IMR-90 (cell line): ENCODE measurements around the gene MYO9B. TPM values are rescaled to one million over a fixed set of nuclear protein-coding genes. Genes with fewer than 3 reads are reported as not detected.

Source experiments
- ATAC-seq: fragments of 200-7000 bp; cut with Tn5 transposase; 2 replicates; pipeline ENCODE4 v1.9.1; 2020; ENCODE audit warnings: low read depth, mild to moderate bottlenecking, moderate library complexity
- BruUV-seq: library from RNA; stranded (reverse); fragments of 400-500 nt; replicated peaks from 2 replicates; lab custom pipeline; 2021; lab: Mats Ljungman, UMichigan
- CTCF ChIA-PET: fragments of 300-600 bp; formaldehyde crosslinking; extraction: SDS; loops from one replicate; lab custom pipeline; 2021; ENCODE audit warnings: antibody characterized with exemption; lab: Yijun Ruan, JAX
- POLR2A ChIA-PET: fragments of 300-600 bp; sonication (Branson Sonifier 250); formaldehyde crosslinking; loops from one replicate; lab custom pipeline; 2022; ENCODE audit warnings: antibody characterized with exemption; ENCODE audit not compliant: unreplicated experiment; lab: Charles Lee
- DNase-seq: peaks from one replicate; pipeline ENCODE4 v3.0.0; 2013
- H2AFZ ChIP-seq: replicated peaks from 2 replicates; pipeline ENCODE3; 2013; ENCODE audit warnings: low read length, mild to moderate bottlenecking; ENCODE audit not compliant: poor library complexity
- H2AK5ac ChIP-seq: 2 replicates; pipeline ENCODE4 v1.6.1; 2013; ENCODE audit warnings: low read depth, low read length, inconsistent platforms
- H2AK9ac ChIP-seq: replicated peaks from 2 replicates; pipeline ENCODE3; 2013; ENCODE audit warnings: mild to moderate bottlenecking, low read depth, low read length, moderate library complexity; ENCODE audit not compliant: poor library complexity
- H2BK120ac ChIP-seq: 2 replicates; pipeline ENCODE4 v1.6.1; 2013; ENCODE audit warnings: low read depth, low read length, inconsistent platforms
- H2BK15ac ChIP-seq: 3 replicates; pipeline ENCODE4 v1.6.1; 2013; ENCODE audit warnings: low read depth, low read length, inconsistent platforms
- H2BK20ac ChIP-seq: 2 replicates; pipeline ENCODE4 v1.6.1; 2013; ENCODE audit warnings: low read depth, mild to moderate bottlenecking, inconsistent platforms, low read length, moderate library complexity
- H2BK5ac ChIP-seq: 2 replicates; pipeline ENCODE4 v1.6.1; 2013; ENCODE audit warnings: mild to moderate bottlenecking, low read depth, low read length, inconsistent platforms; ENCODE audit not compliant: poor library complexity, severe bottlenecking
- H3K14ac ChIP-seq: replicated peaks from 2 replicates; pipeline ENCODE4 v1.6.1; 2013; ENCODE audit warnings: low read depth, low read length, inconsistent platforms
- H3K18ac ChIP-seq: 2 replicates; pipeline ENCODE4 v1.6.1; 2013; ENCODE audit warnings: low read depth, low read length, control low read depth
- H3K23ac ChIP-seq: 2 replicates; pipeline ENCODE4 v1.6.1; 2013; ENCODE audit warnings: low read depth, low read length, inconsistent platforms
- H3K27ac ChIP-seq: 2 replicates; pipeline ENCODE4 v1.5.1; 2013; ENCODE audit warnings: mild to moderate bottlenecking, control low read depth, low read length; ENCODE audit not compliant: insufficient read depth
- H3K27me3 ChIP-seq: 2 replicates; pipeline ENCODE4 v1.6.1; 2013; ENCODE audit warnings: low read length; ENCODE audit not compliant: control insufficient read depth, insufficient read depth
- H3K36me3 ChIP-seq: 2 replicates; pipeline ENCODE4 v1.6.1; 2013; ENCODE audit warnings: low read length, mixed read lengths; ENCODE audit not compliant: control insufficient read depth, insufficient read depth
- H3K4ac ChIP-seq: 2 replicates; pipeline ENCODE4 v1.6.1; 2013; ENCODE audit warnings: low read depth, low read length, inconsistent platforms
- H3K4me1 ChIP-seq: 2 replicates; pipeline ENCODE4 v1.6.1; 2013; ENCODE audit warnings: low read length, mixed read lengths; ENCODE audit not compliant: control insufficient read depth, insufficient read depth
- H3K4me2 ChIP-seq: 2 replicates; pipeline ENCODE4 v1.6.1; 2013; ENCODE audit warnings: low read depth, mild to moderate bottlenecking, control low read depth, low read length, moderate library complexity
- H3K4me3 ChIP-seq: 2 replicates; pipeline ENCODE4 v1.5.1; 2013; ENCODE audit warnings: low read depth, mild to moderate bottlenecking, control low read depth, low read length, moderate library complexity; ENCODE audit not compliant: insufficient read depth
- H3K56ac ChIP-seq: 2 replicates; pipeline ENCODE4 v1.6.1; 2013; ENCODE audit warnings: low read length, inconsistent platforms; ENCODE audit not compliant: insufficient read depth; ENCODE audit errors: extremely low read depth
- H3K79me1 ChIP-seq, 2 experiments: 2 replicates each; pipeline ENCODE4 v1.6.1; 2013; ENCODE audit warnings: low read length in 2 of 2, inconsistent platforms in 1 of 2, low read depth in 1 of 2
- H3K9ac ChIP-seq: 2 replicates; pipeline ENCODE4 v1.6.1; 2013; ENCODE audit warnings: low read depth, low read length, control low read depth
- H3K9me1 ChIP-seq: 2 replicates; pipeline ENCODE4 v1.6.1; 2013; ENCODE audit warnings: low read length, inconsistent platforms; ENCODE audit not compliant: insufficient read depth
- H3K9me3 ChIP-seq: 2 replicates; pipeline ENCODE4 v1.6.1; 2013; ENCODE audit warnings: low read length; ENCODE audit not compliant: control insufficient read depth, insufficient read depth
- H4K20me1 ChIP-seq: 2 replicates; pipeline ENCODE4 v1.6.1; 2013; ENCODE audit warnings: low read length, inconsistent platforms; ENCODE audit not compliant: insufficient read depth
- H4K5ac ChIP-seq: 2 replicates; pipeline ENCODE4 v1.6.1; 2013; ENCODE audit warnings: mild to moderate bottlenecking, low read depth, low read length, control low read depth
- H4K8ac ChIP-seq, 2 experiments: 2 replicates each; pipeline ENCODE4 v1.6.1; 2013; ENCODE audit warnings: low read depth in 2 of 2, low read length in 2 of 2, control low read depth in 1 of 2, inconsistent platforms in 1 of 2
- H4K91ac ChIP-seq: 2 replicates; pipeline ENCODE4 v1.6.1; 2013; ENCODE audit warnings: low read depth, low read length, inconsistent platforms; ENCODE audit not compliant: insufficient read depth
- WGBS, 2 experiments: methylation state at CpG; one replicate each; pipeline versions ENCODE4 v1.1.5 to v1.1.7; 2013; ENCODE audit warnings: missing lambda C conversion rate in 2 of 2; ENCODE audit not compliant: insufficient read length in 1 of 2; ENCODE audit errors: extremely low coverage in 2 of 2; 5-methylcytosine and 5-hydroxymethylcytosine counted together
- dilution Hi-C: fragments of 300-500 bp; cut with HindIII; formaldehyde crosslinking; loops from one replicate; pipeline ENCODE4 v1.14.3; 2018; ENCODE audit warnings: low sequenced_read_pairs; ENCODE audit not compliant: unreplicated experiment
- in situ Hi-C: fragments of 300-500 bp; cut with MboI; formaldehyde crosslinking; loops from 3 replicates; pipeline ENCODE4 v1.14.3; 2019; ENCODE audit warnings: low sequenced_read_pairs, inconsistent platforms, mixed read lengths
- intact Hi-C: fragments of 100-400 bp; cut with micrococcal nuclease; formaldehyde crosslinking; loops from 2 replicates; pipeline ENCODE4 v1.10.0; 2022
- polyA plus RNA-seq, 3 experiments: library from polyadenylated mRNA; depleted of rRNA; stranded (reverse); fragments of >200 nt; gene quantifications; 2 replicates each; pipeline ENCODE4 v1.2.3, GENCODE V29; 2012; ENCODE audit warnings: low replicate concordance in 1 of 3
- total RNA-seq: library from RNA; depleted of rRNA; stranded (reverse); fragments of >200 nt; gene quantifications from 2 replicates; pipeline ENCODE4 v1.2.3, GENCODE V29; 2012
- TF ChIP-seq, protein P1 (sequence below): fragments of 150-350 bp; IDR thresholded peaks from 2 replicates; pipeline ENCODE4 v1.6.1; 2017; ENCODE audit warnings: mild to moderate bottlenecking, antibody characterized with exemption, low read length, low read depth

MYO9B gene
- total and polyA plus RNA-seq, 2 of the 4 experiments (the other 2 are of a cell fraction), result 61.8 to 77.8 TPM

DNA sequence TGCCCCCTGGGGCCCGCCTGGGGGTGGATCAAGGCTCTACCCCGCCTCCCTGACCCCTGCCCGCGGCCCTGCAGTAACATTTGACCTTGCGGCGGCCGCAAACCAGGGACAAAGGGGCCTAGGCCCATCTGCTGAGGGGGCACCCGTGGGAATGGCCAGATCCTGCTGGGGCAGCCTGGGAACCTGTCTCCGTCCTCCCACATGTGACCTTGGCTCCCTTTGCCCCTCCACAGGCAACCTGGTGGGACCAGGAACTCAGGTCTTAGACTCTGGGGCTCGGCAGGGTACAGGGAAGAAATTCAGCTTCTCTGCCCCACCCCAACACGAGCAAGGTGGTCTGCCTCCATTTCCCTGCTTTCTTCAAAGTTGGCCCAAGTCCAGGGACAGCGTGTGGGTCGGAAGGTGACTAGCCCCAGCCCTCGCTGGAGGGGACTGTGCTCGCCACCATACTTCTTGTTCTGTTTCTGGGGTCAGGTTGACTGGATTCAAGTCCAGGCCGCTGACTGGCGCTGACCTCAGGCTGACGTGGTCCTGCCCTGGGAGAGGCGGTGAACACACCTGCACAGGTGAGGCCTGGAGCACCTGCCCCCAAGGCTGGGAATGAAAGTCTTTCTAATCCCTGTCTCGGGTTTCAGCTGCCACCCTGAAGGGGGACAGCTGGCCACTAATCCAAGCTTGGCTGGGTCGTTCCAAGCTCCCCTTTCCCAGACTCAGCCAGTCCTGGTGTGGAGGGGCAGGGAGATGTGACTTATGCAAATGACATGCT, 172.6 kb downstream of the MYO9B start:
- intact Hi-C loops (no loop called here), in situ Hi-C loops (no loop called here), dilution Hi-C loops (no loop called here)
- H3K4me1 ChIP-seq, result peaks cover 8% of the 10 kb centered on the region
- H3K4ac ChIP-seq, result peak overlapping the region; percentile 9; the same call in 1 of the 2 replicates
- H2AFZ ChIP-seq, result peak overlapping the region; percentile 26
- TF ChIP-seq, protein P1, sequence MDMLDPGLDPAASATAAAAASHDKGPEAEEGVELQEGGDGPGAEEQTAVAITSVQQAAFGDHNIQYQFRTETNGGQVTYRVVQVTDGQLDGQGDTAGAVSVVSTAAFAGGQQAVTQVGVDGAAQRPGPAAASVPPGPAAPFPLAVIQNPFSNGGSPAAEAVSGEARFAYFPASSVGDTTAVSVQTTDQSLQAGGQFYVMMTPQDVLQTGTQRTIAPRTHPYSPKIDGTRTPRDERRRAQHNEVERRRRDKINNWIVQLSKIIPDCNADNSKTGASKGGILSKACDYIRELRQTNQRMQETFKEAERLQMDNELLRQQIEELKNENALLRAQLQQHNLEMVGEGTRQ, result no peak
- H3K9me3 ChIP-seq, result no peaks in the 10 kb centered on the region
- ATAC-seq, result no peak
- 80% methylated on average over 9 of the region's 21 CpGs; no CpG with 5 or more reads in 1 of the 2 experiments for WGBS, 2 experiments
- H3K56ac ChIP-seq, result no peak overlapping the region
- no peak overlapping the region for H4K5ac ChIP-seq
- H2AK9ac ChIP-seq, result peak overlapping the region; percentile 84
- ChIA-PET POLR2A (no interaction called here), CTCF (no interaction called here)
- no peak overlapping the region for H3K27ac ChIP-seq
- no peak overlapping the region for H3K14ac ChIP-seq
- H3K36me3 ChIP-seq, result no peaks in the 10 kb centered on the region
- H3K27me3 ChIP-seq, result no peaks in the 10 kb centered on the region
- no peak overlapping the region for H2BK20ac ChIP-seq
- H2BK15ac ChIP-seq, result no peak overlapping the region
- no peak overlapping the region for H3K18ac ChIP-seq
- H2BK120ac ChIP-seq, result no peak overlapping the region
- H3K9me1 ChIP-seq, result 0 out of 2 replicates have a peak, but pooled peaks cover 2% of the 10 kb centered on the region
- H3K23ac ChIP-seq, result no peak overlapping the region
- H3K79me1 ChIP-seq, result peaks cover 0 to 21% of the 10 kb centered on the region in 2 experiments; a peak in 2 of 4 replicates
- H2AK5ac ChIP-seq, result no peak overlapping the region
- no TSS peak for BruUV-seq
- H4K8ac ChIP-seq, result no peak overlapping the region
- no peak overlapping the region for H4K91ac ChIP-seq
- H3K9ac ChIP-seq, result no peak overlapping the region
- no peak for DNase-seq
- H3K4me3 ChIP-seq, result no peak overlapping the region
- H3K4me2 ChIP-seq, result no peak overlapping the region
- no peak overlapping the region for H2BK5ac ChIP-seq
- H4K20me1 ChIP-seq, result peaks cover 8% of the 10 kb centered on the region; the same call in 1 of the 2 replicates
